Measurements from ENCODE around the gene PLXNB2. TPM values are rescaled to one million over a fixed set of nuclear protein-coding genes. Genes with fewer than 3 reads are reported as not detected.

The PLXNB2 gene
- total RNA-seq, 4 donors from 2014 or later, result 93.2 to 207 (median 102) TPM

GRCh38 chr22:50269573-50269969 is 37.9 kb downstream of the PLXNB2 start:
- WGBS, 2 donors (ENCODE audit: low coverage in 1 of 2), result no CpG with 5 or more reads among the region's 18 CpGs
- H3K27me3 ChIP-seq, result no peaks in the 10 kb centered on the region
- TF ChIP-seq POLR2AphosphoS5 (IDR thresholded peaks at IDR 0.05), result no peak
- TF ChIP-seq EP300 (IDR thresholded peaks at IDR 0.05), result no peak
- TF ChIP-seq CTCF (IDR thresholded peaks at IDR 0.05), result no peak
- no peak for TF ChIP-seq POLR2A (IDR thresholded peaks at IDR 0.05)
- no peaks in the 10 kb centered on the region for H3K36me3 ChIP-seq
- no peak for ATAC-seq
- H3K9me3 ChIP-seq, result no peaks in the 10 kb centered on the region
- H3K27ac ChIP-seq, result peak overlapping the region in 3 of 4 donors; percentile 78 to 82 (median 79)
- peak overlapping the region; percentile 38 to 57 for H3K4me3 ChIP-seq
- H3K4me1 ChIP-seq, result peaks cover 2 to 66% (median 44%) of the 10 kb centered on the region in 3 donors

- Histone ChIP-seq H3K27me3 (no peaks in the 10 kb centered on the region), H3K27ac (peak overlapping the region in 3 of 4 donors; percentile 9 to 82 (median 79)), H3K9me3 (no peaks in the 10 kb centered on the region), H3K4me3 (peak overlapping the region in 1 of 2 donors; percentile 57), H3K36me3 (no peaks in the 10 kb centered on the region), H3K4me1 (peaks cover 2 to 61% (median 44%) of the 10 kb centered on the region in 3 donors)
- TF ChIP-seq POLR2A (IDR thresholded peaks at IDR 0.05) (no peak), CTCF (IDR thresholded peaks at IDR 0.05) (no peak), EP300 (IDR thresholded peaks at IDR 0.05) (no peak), POLR2AphosphoS5 (IDR thresholded peaks at IDR 0.05) (no peak)
- no peak for ATAC-seq
- 60% methylated on average over 1 of the region's 9 CpGs; no CpG with 5 or more reads in 1 of the 2 donors for WGBS, 2 donors (ENCODE audit: low coverage in 1 of 2)
Observed at GRCh38 chr22:50268655-50269113, 38.8 kb downstream of the PLXNB2 start.

- Histone ChIP-seq H3K4me3 (peak overlapping the region; percentile 20 to 46), H3K9me3 (no peaks in the 10 kb centered on the region), H3K27ac (peak overlapping the region in 3 of 4 donors; percentile 65 to 82 (median 79)), H3K4me1 (peaks cover 2 to 67% (median 44%) of the 10 kb centered on the region in 3 donors), H3K27me3 (peaks cover 8% of the 10 kb centered on the region), H3K36me3 (no peaks in the 10 kb centered on the region)
- TF ChIP-seq CTCF (IDR thresholded peaks at IDR 0.05) (peak in 3 of 4 experiments; percentile 17 to 55 (median 48)), POLR2A (IDR thresholded peaks at IDR 0.05) (no peak), POLR2AphosphoS5 (IDR thresholded peaks at IDR 0.05) (peak; percentile 9)
- WGBS, 2 donors (ENCODE audit: low coverage in 1 of 2), result 17% methylated on average over 1 of the region's 75 CpGs; no CpG with 5 or more reads in 1 of the 2 donors
- peak; percentile 49 for ATAC-seq
Observed at GRCh38 chr22:50267591-50268390, 39.7 kb downstream of the PLXNB2 start.

- 90% methylated on average over 9 of the region's 37 CpGs; no CpG with 5 or more reads in 1 of the 2 donors for WGBS, 2 donors (ENCODE audit: low coverage in 1 of 2)
- H3K27me3 ChIP-seq, result peaks cover 16% of the 10 kb centered on the region
- no peaks in the 10 kb centered on the region for H3K36me3 ChIP-seq
- H3K4me1 ChIP-seq, result peaks cover 2 to 68% (median 41%) of the 10 kb centered on the region in 3 donors
- peak overlapping the region in 1 of 2 donors; percentile 46 for H3K4me3 ChIP-seq
- H3K27ac ChIP-seq, result peak overlapping the region in 2 of 4 donors; percentile 56 to 79
- TF ChIP-seq POLR2A (IDR thresholded peaks at IDR 0.05) (no peak), EP300 (IDR thresholded peaks at IDR 0.05) (no peak), CTCF (IDR thresholded peaks at IDR 0.05) (no peak), POLR2AphosphoS5 (IDR thresholded peaks at IDR 0.05) (no peak)
- no peaks in the 10 kb centered on the region for H3K9me3 ChIP-seq
- no peak for ATAC-seq
Observed at GRCh38 chr22:50266994-50267393, 40.5 kb downstream of the PLXNB2 start.

Data from gastroesophageal sphincter (tissue), 4 donors.